Measurements from ENCODE around the gene CRISPLD2.

CRISPLD2 gene

GRCh38 chr16:84819644-84820304 lies at the start of gene CRISPLD2:
Gene CRISPLD2, plus strand, starts transcription at chr16:84819985. Its CDS starts 18,511 bp downstream, at chr16:84838496.
- H3K9ac ChIP-seq (ENCODE audit: low read depth, low read length, poor library complexity, severe bottlenecking) = no peak within 1 kb of the TSS
- H3K27me3 ChIP-seq (ENCODE audit: insufficient read depth, low read length, poor library complexity, severe bottlenecking) = no peaks in the 10 kb centered on the region
- H2AFZ ChIP-seq (ENCODE audit: low read length) = no peak within 1 kb of the TSS

GRCh38 chr16:84773312-84773711 lies 46.5 kb upstream of the CRISPLD2 start:
- no peaks in the 10 kb centered on the region for H3K9me2 ChIP-seq (replicated peaks; ENCODE audit: low read depth, low read length)
- peaks cover 14% of the 10 kb centered on the region; the same call in 1 of the 2 replicates for H3K79me2 ChIP-seq (ENCODE audit: insufficient read depth, low read length)
- no peak overlapping the region for H3K4me3 ChIP-seq (ENCODE audit: low read length, poor library complexity, severe bottlenecking)
- no peaks in the 10 kb centered on the region for H3K9me3 ChIP-seq (ENCODE audit: insufficient read depth, low read depth, low read length)
- H3F3A ChIP-seq (ENCODE audit: low read depth) = no peaks in the 10 kb centered on the region
- H3K9ac ChIP-seq (ENCODE audit: low read depth, low read length, poor library complexity, severe bottlenecking) = no peak overlapping the region
- no peak for TF ChIP-seq CTCF (conservative IDR thresholded peaks at IDR 0.05; ENCODE audit: low read length)
- H3K4me1 ChIP-seq (ENCODE audit: insufficient read depth, low read length, poor library complexity, severe bottlenecking) = no peaks in the 10 kb centered on the region
- peaks cover 94% of the 10 kb centered on the region for H3K36me3 ChIP-seq (ENCODE audit: insufficient read depth, low read length)
- no peaks in the 10 kb centered on the region for H3K27me3 ChIP-seq (ENCODE audit: insufficient read depth, low read length, poor library complexity, severe bottlenecking)
- H2AFZ ChIP-seq (ENCODE audit: low read length) = no peak overlapping the region
- no peak overlapping the region for H3K4me2 ChIP-seq (ENCODE audit: low read depth, low read length, poor library complexity, severe bottlenecking)
- peaks cover 3% of the 10 kb centered on the region for H4K20me1 ChIP-seq (ENCODE audit: insufficient read depth, low read length, poor library complexity, severe bottlenecking)

More at GRCh38 chr16:84819644-84820304, at the start of gene CRISPLD2:
- no peaks in the 10 kb centered on the region for H3K9me2 ChIP-seq (replicated peaks; ENCODE audit: low read depth, low read length)
- no peaks in the 10 kb centered on the region for H3K79me2 ChIP-seq (ENCODE audit: insufficient read depth, low read length)
- no peaks in the 10 kb centered on the region for H3K4me1 ChIP-seq (ENCODE audit: insufficient read depth, low read length, poor library complexity, severe bottlenecking)
- peak within 1 kb of the TSS; percentile 79 for H3K4me2 ChIP-seq (ENCODE audit: low read depth, low read length, poor library complexity, severe bottlenecking)
- no peaks in the 10 kb centered on the region for H3K36me3 ChIP-seq (ENCODE audit: insufficient read depth, low read length)
- no peaks in the 10 kb centered on the region for H3F3A ChIP-seq (ENCODE audit: low read depth)
- no peaks in the 10 kb centered on the region for H4K20me1 ChIP-seq (ENCODE audit: insufficient read depth, low read length, poor library complexity, severe bottlenecking)
- H3K9me3 ChIP-seq (ENCODE audit: insufficient read depth, low read depth, low read length) = no peaks in the 10 kb centered on the region
- peak within 1 kb of the TSS; percentile 56 for H3K4me3 ChIP-seq (ENCODE audit: low read length, poor library complexity, severe bottlenecking)
- TF ChIP-seq CTCF (conservative IDR thresholded peaks at IDR 0.05; ENCODE audit: low read length) (no peak), EZH2phosphoT487 (IDR thresholded peaks at IDR 0.05; ENCODE audit: borderline replicate concordance) (no peak)

- peaks cover 8% of the 10 kb centered on the region; the same call in 1 of the 2 replicates for H3K79me2 ChIP-seq (ENCODE audit: insufficient read depth, low read length)
- no peaks in the 10 kb centered on the region for H3K4me1 ChIP-seq (ENCODE audit: insufficient read depth, low read length, poor library complexity, severe bottlenecking)
- peaks cover 94% of the 10 kb centered on the region for H3K36me3 ChIP-seq (ENCODE audit: insufficient read depth, low read length)
- H3K9me2 ChIP-seq (replicated peaks; ENCODE audit: low read depth, low read length) = no peaks in the 10 kb centered on the region
- peaks cover 3% of the 10 kb centered on the region for H4K20me1 ChIP-seq (ENCODE audit: insufficient read depth, low read length, poor library complexity, severe bottlenecking)
- no peaks in the 10 kb centered on the region for H3K9me3 ChIP-seq (ENCODE audit: insufficient read depth, low read depth, low read length)
- TF ChIP-seq EZH2phosphoT487 (IDR thresholded peaks at IDR 0.05; ENCODE audit: borderline replicate concordance) (no peak), CTCF (conservative IDR thresholded peaks at IDR 0.05; ENCODE audit: low read length) (no peak)
- no peaks in the 10 kb centered on the region for H3K27me3 ChIP-seq (ENCODE audit: insufficient read depth, low read length, poor library complexity, severe bottlenecking)
- no peaks in the 10 kb centered on the region for H3F3A ChIP-seq (ENCODE audit: low read depth)
- no peak overlapping the region for H3K9ac ChIP-seq (ENCODE audit: low read depth, low read length, poor library complexity, severe bottlenecking)
- H3K4me3 ChIP-seq (ENCODE audit: low read length, poor library complexity, severe bottlenecking) = no peak overlapping the region
- H3K4me2 ChIP-seq (ENCODE audit: low read depth, low read length, poor library complexity, severe bottlenecking) = no peak overlapping the region
- no peak overlapping the region for H2AFZ ChIP-seq (ENCODE audit: low read length)
Observed at GRCh38 chr16:84774810-84775209, 45.0 kb upstream of the CRISPLD2 start.

All from Loucy (cell line).